ENCODE data around the gene GOLGA1. TPM values are rescaled to one million over a fixed set of nuclear protein-coding genes. Genes with fewer than 3 reads are reported as not detected.
"Not testable (repeated sequence)": the region's sequence is repeated elsewhere in the genome, so short reads cannot be mapped to it uniquely, and the experiment has no call there.

Gene GOLGA1
- polyA plus RNA-seq, 2 donors = 5.9 to 6.5 TPM

DNA sequence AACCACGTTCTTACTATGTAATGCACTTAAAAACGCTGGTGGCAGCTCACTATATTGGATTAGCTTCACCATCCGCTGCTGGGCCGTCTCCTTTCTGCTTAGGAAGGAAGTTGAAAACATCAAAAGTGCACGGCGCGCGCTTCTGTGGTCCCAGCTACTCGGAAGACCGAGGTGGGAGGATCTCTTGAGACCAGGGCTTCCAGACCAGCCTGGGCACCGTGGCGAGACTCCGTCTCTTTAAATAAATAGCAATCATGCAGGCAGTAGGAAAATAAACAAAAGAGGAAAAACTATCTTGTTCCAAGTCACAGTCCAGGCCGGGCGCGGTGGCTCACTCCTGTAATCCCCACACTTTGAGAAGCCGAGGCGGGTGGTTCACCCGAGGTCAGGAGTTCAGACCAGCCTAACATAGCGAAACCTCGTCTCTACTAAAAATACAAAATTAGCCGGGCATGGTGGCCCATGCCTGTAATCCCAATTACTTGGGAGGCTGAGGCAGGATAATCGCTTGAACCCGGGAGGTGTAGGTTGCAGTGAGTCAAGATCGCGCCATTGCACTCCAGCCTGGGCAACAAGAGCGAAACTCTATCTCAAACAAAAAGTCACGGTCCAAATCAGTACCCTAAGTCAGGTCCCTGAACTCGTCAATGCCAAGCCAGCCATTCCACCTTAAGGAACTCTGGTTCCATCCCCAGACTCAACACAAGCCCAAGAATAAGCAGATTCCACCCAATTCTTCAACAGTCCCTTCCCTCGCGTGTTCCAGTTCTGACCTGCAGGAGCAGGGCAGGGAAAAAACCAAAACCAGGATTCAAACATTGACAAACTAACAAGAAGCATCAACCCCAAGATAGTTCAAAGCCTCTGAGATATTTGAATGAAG lies 1.0 kb upstream of the GOLGA1 start:
- WGBS, 2 donors = 9 to 14% methylated on average over 31 of the region's 31 CpGs
- Histone ChIP-seq H3K27ac (ENCODE audit: low read depth in 2 of 2, low read length in 1 of 2) (peak overlapping the region; percentile 96 to 98), H3K27me3 (ENCODE audit: control insufficient read depth in 1 of 2, insufficient read depth in 2 of 2, low read length in 2 of 2) (no peaks in the 10 kb centered on the region), H3K9me3 (ENCODE audit: control insufficient read depth in 2 of 2, insufficient read depth in 1 of 2, low read depth in 1 of 2, low read length in 1 of 2) (no peaks in the 10 kb centered on the region), H3K4me3 (ENCODE audit: low read depth in 1 of 2, low read length in 2 of 2) (peak overlapping the region; percentile 81 to 90), H3K36me3 (ENCODE audit: control insufficient read depth in 2 of 2, insufficient read depth in 2 of 2, low read length in 1 of 2) (peaks cover 3% of the 10 kb centered on the region in 2 donors), H3K4me1 (ENCODE audit: control insufficient read depth in 2 of 2, insufficient read depth in 2 of 2, low read length in 1 of 2) (no peaks in the 10 kb centered on the region)

DNA sequence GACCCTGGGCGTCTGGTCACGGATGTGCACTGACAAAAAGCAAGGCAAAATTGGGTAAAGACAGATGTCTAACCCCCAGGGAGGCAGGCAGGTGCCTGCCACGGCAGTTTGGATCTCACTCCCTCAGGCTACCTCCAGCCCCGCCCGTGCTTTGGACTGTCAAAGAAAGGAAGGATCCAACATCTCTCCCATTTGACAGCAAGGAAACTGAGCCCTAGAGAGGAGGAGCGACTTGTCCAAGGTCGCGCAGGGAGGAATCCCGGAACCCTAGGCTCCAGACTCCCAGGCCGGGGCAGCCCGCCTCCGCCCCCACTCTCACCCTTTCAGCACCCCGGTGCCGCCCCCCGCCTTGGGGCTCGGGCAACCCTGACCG lies 376 bp downstream of the GOLGA1 start:
- peak overlapping the region; percentile 81 to 90 for H3K4me3 ChIP-seq (ENCODE audit: low read depth in 1 of 2, low read length in 2 of 2)
- H3K27me3 ChIP-seq (ENCODE audit: control insufficient read depth in 1 of 2, insufficient read depth in 2 of 2, low read length in 2 of 2) = no peaks in the 10 kb centered on the region
- no peaks in the 10 kb centered on the region for H3K4me1 ChIP-seq (ENCODE audit: control insufficient read depth in 2 of 2, insufficient read depth in 2 of 2, low read length in 1 of 2)
- H3K9me3 ChIP-seq (ENCODE audit: control insufficient read depth in 2 of 2, insufficient read depth in 1 of 2, low read depth in 1 of 2, low read length in 1 of 2) = no peaks in the 10 kb centered on the region
- H3K36me3 ChIP-seq (ENCODE audit: control insufficient read depth in 2 of 2, insufficient read depth in 2 of 2, low read length in 1 of 2) = peaks cover 3% of the 10 kb centered on the region in 2 donors
- WGBS, 2 donors = 1% methylated on average over 17 of the region's 17 CpGs
- peak overlapping the region; percentile 96 to 98 for H3K27ac ChIP-seq (ENCODE audit: low read depth in 2 of 2, low read length in 1 of 2)

- no peaks in the 10 kb centered on the region for H3K9me3 ChIP-seq (ENCODE audit: control insufficient read depth in 2 of 2, insufficient read depth in 1 of 2, low read depth in 1 of 2, low read length in 1 of 2)
- peak overlapping the region; percentile 96 to 98 for H3K27ac ChIP-seq (ENCODE audit: low read depth in 2 of 2, low read length in 1 of 2)
- H3K4me3 ChIP-seq (ENCODE audit: low read depth in 1 of 2, low read length in 2 of 2) = peak overlapping the region in 1 of 2 donors; percentile 81
- peaks cover 3% of the 10 kb centered on the region in 2 donors for H3K36me3 ChIP-seq (ENCODE audit: control insufficient read depth in 2 of 2, insufficient read depth in 2 of 2, low read length in 1 of 2)
- H3K4me1 ChIP-seq (ENCODE audit: control insufficient read depth in 2 of 2, insufficient read depth in 2 of 2, low read length in 1 of 2) = no peaks in the 10 kb centered on the region
- no peaks in the 10 kb centered on the region for H3K27me3 ChIP-seq (ENCODE audit: control insufficient read depth in 1 of 2, insufficient read depth in 2 of 2, low read length in 2 of 2)
Observed at GRCh38 chr9:124939944-124940343, 939 bp downstream of the GOLGA1 start.

DNA sequence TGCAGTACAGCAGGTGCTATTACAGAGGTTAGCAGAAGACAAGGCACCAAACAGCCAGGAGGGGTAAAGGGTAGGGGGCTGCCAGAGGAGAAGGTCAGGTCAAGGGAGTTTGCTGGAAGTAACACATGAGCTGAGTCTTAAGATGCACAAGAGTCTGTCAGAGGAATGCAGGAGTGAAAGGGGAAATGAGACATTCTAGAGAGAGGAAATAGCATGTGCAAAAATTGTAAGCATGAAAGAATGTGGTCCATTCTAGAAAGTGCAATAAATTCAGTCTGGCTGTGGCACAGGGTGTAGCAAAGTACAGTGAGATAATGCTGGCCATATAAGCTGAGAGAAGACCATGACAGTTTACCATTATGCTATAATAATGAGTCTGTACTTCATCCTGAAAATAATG lies 6.6 kb downstream of the GOLGA1 start:
- Histone ChIP-seq H3K27ac (ENCODE audit: low read depth in 2 of 2, low read length in 1 of 2) (no peak overlapping the region), H3K4me1 (ENCODE audit: control insufficient read depth in 2 of 2, insufficient read depth in 2 of 2, low read length in 1 of 2) (no peaks in the 10 kb centered on the region), H3K27me3 (ENCODE audit: control insufficient read depth in 1 of 2, insufficient read depth in 2 of 2, low read length in 2 of 2) (no peaks in the 10 kb centered on the region), H3K36me3 (ENCODE audit: control insufficient read depth in 2 of 2, insufficient read depth in 2 of 2, low read length in 1 of 2) (peaks cover 9 to 11% of the 10 kb centered on the region in 2 donors), H3K9me3 (ENCODE audit: control insufficient read depth in 2 of 2, insufficient read depth in 1 of 2, low read depth in 1 of 2, low read length in 1 of 2) (no peaks in the 10 kb centered on the region), H3K4me3 (ENCODE audit: low read depth in 1 of 2, low read length in 2 of 2) (no peak overlapping the region)

DNA sequence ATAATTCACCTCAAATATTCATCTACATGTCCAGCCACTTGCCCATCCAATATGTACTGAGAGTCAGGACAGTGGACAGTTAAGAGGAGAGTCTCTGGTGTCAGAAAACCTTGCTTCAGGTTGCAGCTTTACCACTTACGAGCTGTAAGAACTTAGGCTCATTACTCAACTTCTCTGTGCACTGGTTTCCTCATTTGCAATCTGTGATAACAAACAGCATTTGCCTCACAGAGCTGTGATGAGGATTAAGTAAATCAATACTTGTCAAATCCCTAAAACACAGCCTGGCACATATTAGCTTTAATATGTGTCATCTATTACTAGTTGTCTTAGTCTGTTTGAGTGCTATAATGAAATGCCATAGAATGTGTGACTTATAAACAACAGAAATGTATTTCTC lies 8.6 kb downstream of the GOLGA1 start:
- Histone ChIP-seq H3K27me3 (ENCODE audit: control insufficient read depth in 1 of 2, insufficient read depth in 2 of 2, low read length in 2 of 2) (no peaks in the 10 kb centered on the region), H3K27ac (ENCODE audit: low read depth in 2 of 2, low read length in 1 of 2) (no peak overlapping the region), H3K9me3 (ENCODE audit: control insufficient read depth in 2 of 2, insufficient read depth in 1 of 2, low read depth in 1 of 2, low read length in 1 of 2) (no peaks in the 10 kb centered on the region), H3K4me3 (ENCODE audit: low read depth in 1 of 2, low read length in 2 of 2) (no peak overlapping the region), H3K36me3 (ENCODE audit: control insufficient read depth in 2 of 2, insufficient read depth in 2 of 2, low read length in 1 of 2) (peaks cover 6 to 8% of the 10 kb centered on the region in 2 donors), H3K4me1 (ENCODE audit: control insufficient read depth in 2 of 2, insufficient read depth in 2 of 2, low read length in 1 of 2) (no peaks in the 10 kb centered on the region)
- WGBS, 2 donors = 78 to 83% methylated on average over 1 of the region's 1 CpG

GRCh38 chr9:124929464-124929863 lies 11.4 kb downstream of the GOLGA1 start:
- Histone ChIP-seq H3K4me3 (ENCODE audit: low read depth in 1 of 2, low read length in 2 of 2) (no peak overlapping the region), H3K27me3 (ENCODE audit: control insufficient read depth in 1 of 2, insufficient read depth in 2 of 2, low read length in 2 of 2) (no peaks in the 10 kb centered on the region), H3K27ac (ENCODE audit: low read depth in 2 of 2, low read length in 1 of 2) (no peak overlapping the region), H3K36me3 (ENCODE audit: control insufficient read depth in 2 of 2, insufficient read depth in 2 of 2, low read length in 1 of 2) (peaks cover 6 to 10% of the 10 kb centered on the region in 2 donors), H3K9me3 (ENCODE audit: control insufficient read depth in 2 of 2, insufficient read depth in 1 of 2, low read depth in 1 of 2, low read length in 1 of 2) (no peaks in the 10 kb centered on the region), H3K4me1 (ENCODE audit: control insufficient read depth in 2 of 2, insufficient read depth in 2 of 2, low read length in 1 of 2) (no peaks in the 10 kb centered on the region)
- WGBS, 2 donors = 86 to 93% methylated on average over 3 of the region's 3 CpGs

DNA sequence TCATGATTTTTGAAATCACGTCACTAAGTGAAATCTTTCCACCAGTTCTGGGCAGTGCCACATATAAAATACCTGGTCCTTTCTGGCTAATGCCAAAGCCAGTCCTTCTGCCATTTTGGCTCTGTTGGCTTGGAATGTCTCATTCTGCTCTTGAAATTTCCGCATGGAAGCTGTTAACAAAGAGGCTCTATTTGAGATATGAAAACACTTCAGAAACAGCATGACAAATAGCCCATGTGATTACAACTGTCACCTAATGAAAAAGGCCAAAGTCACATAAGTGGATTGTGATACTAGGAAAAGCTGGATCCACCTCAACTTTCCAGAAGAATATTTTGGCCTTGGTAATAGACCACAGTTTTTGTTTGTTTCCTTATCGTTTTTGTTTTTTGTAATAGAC lies 12.8 kb downstream of the GOLGA1 start:
- H3K27me3 ChIP-seq (ENCODE audit: control insufficient read depth in 1 of 2, insufficient read depth in 2 of 2, low read length in 2 of 2) = no peaks in the 10 kb centered on the region
- no peak overlapping the region for H3K4me3 ChIP-seq (ENCODE audit: low read depth in 1 of 2, low read length in 2 of 2)
- no peak overlapping the region for H3K27ac ChIP-seq (ENCODE audit: low read depth in 2 of 2, low read length in 1 of 2)
- no peaks in the 10 kb centered on the region for H3K9me3 ChIP-seq (ENCODE audit: control insufficient read depth in 2 of 2, insufficient read depth in 1 of 2, low read depth in 1 of 2, low read length in 1 of 2)
- 92% methylated on average over 3 of the region's 3 CpGs for WGBS, 2 donors
- H3K4me1 ChIP-seq (ENCODE audit: control insufficient read depth in 2 of 2, insufficient read depth in 2 of 2, low read length in 1 of 2) = no peaks in the 10 kb centered on the region
- H3K36me3 ChIP-seq (ENCODE audit: control insufficient read depth in 2 of 2, insufficient read depth in 2 of 2, low read length in 1 of 2) = peaks cover 2 to 5% of the 10 kb centered on the region in 2 donors

DNA sequence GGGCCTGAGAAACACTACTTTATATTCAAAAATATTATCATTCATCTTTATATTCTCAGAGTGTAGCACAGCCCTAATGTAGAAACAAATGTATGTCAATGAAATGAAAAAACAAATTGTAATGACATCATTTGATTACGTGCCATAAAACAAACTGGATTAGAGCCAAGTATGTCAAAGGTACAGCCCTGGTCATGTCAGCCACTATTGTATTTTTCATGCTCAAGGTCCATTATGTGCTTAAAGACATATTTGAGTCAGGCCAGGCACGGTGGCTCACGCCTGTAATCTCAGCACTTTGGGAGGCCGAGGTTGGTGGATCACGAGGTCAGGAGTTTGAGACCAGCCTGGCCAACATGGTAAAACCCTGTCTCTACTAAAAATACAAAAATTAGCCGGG lies 20.5 kb downstream of the GOLGA1 start:
- not testable (repeated sequence) for H3K4me3 ChIP-seq (ENCODE audit: low read depth in 1 of 2, low read length in 2 of 2); H3K27ac ChIP-seq (ENCODE audit: low read depth in 2 of 2, low read length in 1 of 2); H3K36me3 ChIP-seq (ENCODE audit: control insufficient read depth in 2 of 2, insufficient read depth in 2 of 2, low read length in 1 of 2); H3K27me3 ChIP-seq (ENCODE audit: control insufficient read depth in 1 of 2, insufficient read depth in 2 of 2, low read length in 2 of 2); H3K9me3 ChIP-seq (ENCODE audit: control insufficient read depth in 2 of 2, insufficient read depth in 1 of 2, low read depth in 1 of 2, low read length in 1 of 2); H3K4me1 ChIP-seq (ENCODE audit: control insufficient read depth in 2 of 2, insufficient read depth in 2 of 2, low read length in 1 of 2)
- 76 to 81% methylated on average over 6 of the region's 6 CpGs for WGBS, 2 donors

- no peaks in the 10 kb centered on the region for H3K9me3 ChIP-seq (ENCODE audit: control insufficient read depth in 2 of 2, insufficient read depth in 1 of 2, low read depth in 1 of 2, low read length in 1 of 2)
- peaks cover 10 to 14% of the 10 kb centered on the region in 2 donors for H3K36me3 ChIP-seq (ENCODE audit: control insufficient read depth in 2 of 2, insufficient read depth in 2 of 2, low read length in 1 of 2)
- no peaks in the 10 kb centered on the region for H3K4me1 ChIP-seq (ENCODE audit: control insufficient read depth in 2 of 2, insufficient read depth in 2 of 2, low read length in 1 of 2)
- no peak overlapping the region for H3K27ac ChIP-seq (ENCODE audit: low read depth in 2 of 2, low read length in 1 of 2)
- H3K4me3 ChIP-seq (ENCODE audit: low read depth in 1 of 2, low read length in 2 of 2) = no peak overlapping the region
- no peaks in the 10 kb centered on the region for H3K27me3 ChIP-seq (ENCODE audit: control insufficient read depth in 1 of 2, insufficient read depth in 2 of 2, low read length in 2 of 2)
- 97% methylated on average over 5 of the region's 5 CpGs for WGBS, 2 donors
Observed at GRCh38 chr9:124914753-124915405, 26.0 kb downstream of the GOLGA1 start.

DNA sequence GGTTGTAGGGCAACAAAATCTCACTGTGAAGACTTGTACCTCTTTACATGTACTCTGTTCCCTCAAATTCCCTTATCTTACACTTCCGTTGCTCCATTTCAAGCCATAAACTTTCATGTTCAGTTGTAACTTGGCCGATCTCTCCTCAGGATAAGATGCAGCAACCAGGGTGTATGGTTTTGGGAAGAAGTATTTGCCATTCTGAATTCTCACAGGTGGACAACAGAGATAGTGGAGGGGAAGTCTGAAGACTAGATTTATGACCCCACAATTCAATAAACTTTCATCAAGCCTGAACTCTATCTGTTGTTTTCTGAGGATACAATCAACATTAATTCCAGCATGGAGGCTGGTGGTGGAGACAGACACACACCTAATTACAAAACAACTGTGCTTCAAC lies 27.5 kb downstream of the GOLGA1 start:
- Histone ChIP-seq H3K4me3 (ENCODE audit: low read depth in 1 of 2, low read length in 2 of 2) (no peak overlapping the region), H3K27ac (ENCODE audit: low read depth in 2 of 2, low read length in 1 of 2) (no peak overlapping the region), H3K9me3 (ENCODE audit: control insufficient read depth in 2 of 2, insufficient read depth in 1 of 2, low read depth in 1 of 2, low read length in 1 of 2) (no peaks in the 10 kb centered on the region), H3K27me3 (ENCODE audit: control insufficient read depth in 1 of 2, insufficient read depth in 2 of 2, low read length in 2 of 2) (no peaks in the 10 kb centered on the region), H3K4me1 (ENCODE audit: control insufficient read depth in 2 of 2, insufficient read depth in 2 of 2, low read length in 1 of 2) (no peaks in the 10 kb centered on the region), H3K36me3 (ENCODE audit: control insufficient read depth in 2 of 2, insufficient read depth in 2 of 2, low read length in 1 of 2) (peaks cover 8 to 15% of the 10 kb centered on the region in 2 donors)
- 89 to 96% methylated on average over 2 of the region's 2 CpGs for WGBS, 2 donors
